K562 (cell line): Measurements from ENCODE around the gene INS. TPM values are rescaled to one million over a fixed set of nuclear protein-coding genes. Genes with fewer than 3 reads are reported as not detected.
A peak's percentile ranks its signal among the peaks of the same experiment; 100 is the strongest.

Source experiments
- ATAC-seq: fragments of 200-7000 bp; cut with Tn5 transposase; 3 replicates; pipeline ENCODE4 v1.9.1; 2020; ENCODE audit warnings: moderate library complexity
- BruUV-seq: library from RNA; stranded (reverse); fragments of 400-500 nt; replicated peaks from 2 replicates; lab custom pipeline; 2021; lab: Mats Ljungman, UMichigan
- CTCF ChIA-PET: fragments of 300-600 bp; formaldehyde crosslinking; extraction: SDS; loops from one replicate; lab custom pipeline; 2021; ENCODE audit warnings: low intra/inter-chr PET ratio; lab: Yijun Ruan, JAX
- POLR2A ChIA-PET: fragments of 300-600, 350-650 bp; sonication (Branson Sonifier 250); formaldehyde crosslinking; extraction: SDS; loops from one replicate; lab custom pipeline; 2021; ENCODE audit warnings: antibody characterized with exemption, inconsistent platforms; lab: Yijun Ruan, JAX
- DNase-seq, 4 experiments: peaks; one replicate each; pipeline versions ENCODE4 v3.0.0 to v3.0.0-alpha.2; 2011 to 2018; ENCODE audit warnings: low spot score in 3 of 4, mixed read lengths in 3 of 4; ENCODE audit errors: extremely low read depth in 1 of 4
- FAIRE-seq: peaks from 2 replicates; lab custom pipeline; 2011; peaks lifted over from hg19 to GRCh38; lab: Jason Lieb, UNC
- H2AFZ ChIP-seq: 2 replicates; pipeline ENCODE4 v1.6.0; 2011; ENCODE audit warnings: low read depth, low read length, control low read depth, inconsistent platforms
- H3K27ac ChIP-seq: fragments of 200-600 bp; 3 replicates; pipeline ENCODE4 v1.8.0; 2011; ENCODE audit warnings: low read depth, mild to moderate bottlenecking, control low read depth, inconsistent platforms, low read length, moderate library complexity, mixed read lengths; ENCODE audit errors: extremely low read depth
- H3K27me3 ChIP-seq, 2 experiments: fragments of 300-600 bp in 1 of 2; 2 replicates in 1 of 2; 3 replicates in 1 of 2; pipeline versions ENCODE4 v1.6.0 to v1.8.0; 2011; ENCODE audit warnings: inconsistent platforms in 2 of 2, low read length in 2 of 2, mild to moderate bottlenecking in 1 of 2, mixed read lengths in 1 of 2, moderate library complexity in 1 of 2; ENCODE audit not compliant: control insufficient read depth in 2 of 2, insufficient read depth in 2 of 2
- H3K36me3 ChIP-seq: fragments of 300-600 bp; 3 replicates; pipeline ENCODE4 v1.8.0; 2011; ENCODE audit warnings: mild to moderate bottlenecking, low read length, inconsistent platforms; ENCODE audit not compliant: control insufficient read depth, insufficient read depth
- H3K4me1 ChIP-seq, 2 experiments: fragments of 200-600 bp in 1 of 2; replicated peaks in 1 of 2; 2 replicates in 1 of 2; 3 replicates in 1 of 2; pipeline versions ENCODE4 v1.5.1 to v1.8.0; 2011; ENCODE audit warnings: inconsistent platforms in 2 of 2, low read length in 2 of 2, mild to moderate bottlenecking in 1 of 2, mixed read lengths in 1 of 2, moderate library complexity in 1 of 2; ENCODE audit not compliant: control insufficient read depth in 2 of 2, insufficient read depth in 2 of 2
- H3K4me2 ChIP-seq: 2 replicates; pipeline ENCODE4 v1.6.1; 2011; ENCODE audit warnings: low read length, control low read depth, inconsistent platforms, mixed read lengths; ENCODE audit not compliant: insufficient read depth
- H3K4me3 ChIP-seq: fragments of 200-600 bp; sonication (generic), shearing (Covaris generic); 2 replicates; pipeline ENCODE4 v1.5.1; 2016; ENCODE audit warnings: control low read depth, inconsistent platforms
- H3K79me2 ChIP-seq: fragments of 200-600 bp; 3 replicates; pipeline ENCODE4 v1.8.0; 2011; ENCODE audit warnings: low read length, inconsistent platforms; ENCODE audit not compliant: control insufficient read depth, insufficient read depth
- H3K9ac ChIP-seq, 2 experiments: 2 replicates each; pipeline versions ENCODE4 v1.6.0 to v1.6.1; 2011; ENCODE audit warnings: low read depth in 2 of 2, low read length in 2 of 2, control low read depth in 1 of 2, inconsistent platforms in 1 of 2, mild to moderate bottlenecking in 1 of 2, mixed read lengths in 1 of 2; ENCODE audit not compliant: insufficient read depth in 1 of 2
- H3K9me1 ChIP-seq: one replicate; pipeline ENCODE4 v1.6.0; 2011; ENCODE audit warnings: inconsistent platforms, mild to moderate bottlenecking, low read length, moderate library complexity; ENCODE audit not compliant: control insufficient read depth, insufficient read depth
- H3K9me3 ChIP-seq: replicated peaks from 2 replicates; pipeline ENCODE4 v1.5.1; 2011; ENCODE audit warnings: low read depth, low read length, inconsistent platforms; ENCODE audit not compliant: control insufficient read depth, insufficient read depth
- H4K20me1 ChIP-seq: replicated peaks from 2 replicates; pipeline ENCODE4 v1.6.1; 2011; ENCODE audit warnings: low read length, inconsistent platforms, mixed read lengths; ENCODE audit not compliant: control insufficient read depth, insufficient read depth
- BRCA1 ChIP-seq, 2 experiments: fragments of 450-650 bp in 1 of 2; sonication (generic) in 1 of 2; formaldehyde crosslinking in 1 of 2; IDR thresholded peaks; 2 replicates each; pipeline versions ENCODE4 v1.5.0 to v1.6.1; 2017 to 2020; ENCODE audit warnings: mild to moderate bottlenecking in 1 of 2, missing genetic modification reagents in 1 of 2
- ESRRA ChIP-seq: fragments of 450-650 bp; IDR thresholded peaks from 2 replicates; pipeline ENCODE4 v1.6.1; 2014; ENCODE audit warnings: low read depth, mild to moderate bottlenecking, moderate library complexity, borderline replicate concordance
- HBP1 ChIP-seq: fragments of 450-650 bp; formaldehyde crosslinking; IDR thresholded peaks from 2 replicates; pipeline ENCODE4 v1.4.0; 2022; ENCODE audit warnings: missing genetic modification characterization
- L3MBTL2 ChIP-seq: fragments of 450-650 bp; IDR thresholded peaks from 2 replicates; pipeline ENCODE4 v1.6.1; 2016; ENCODE audit warnings: mild to moderate bottlenecking, moderate library complexity
- MAFG ChIP-seq: fragments of 450-650 bp; conservative IDR thresholded peaks from 2 replicates; pipeline ENCODE4 v1.6.1; 2016; ENCODE audit warnings: missing genetic modification characterization, missing compliant biosample characterization
- MNT ChIP-seq, 2 experiments: fragments of 450-650 bp; conservative IDR thresholded peaks; 2 replicates each; pipeline ENCODE4 v1.6.1; 2017; ENCODE audit warnings: mild to moderate bottlenecking in 2 of 2, moderate library complexity in 2 of 2
- PML ChIP-seq: IDR thresholded peaks from 2 replicates; pipeline ENCODE4 v1.6.1; 2012; ENCODE audit warnings: low read length, inconsistent platforms
- SMAD4 ChIP-seq: fragments of 250-450 bp; sonication (Bioruptor Pico); conservative IDR thresholded peaks from 2 replicates; pipeline ENCODE4 v1.8.0; 2021; ENCODE audit warnings: inconsistent platforms, mild to moderate bottlenecking, moderate library complexity
- ZNF263 ChIP-seq: sonication (generic); formaldehyde crosslinking; IDR thresholded peaks from 2 replicates; pipeline ENCODE4 v1.8.0; 2022; ENCODE audit warnings: mild to moderate bottlenecking, missing genetic modification reagents, borderline replicate concordance
- ZNF717 ChIP-seq: fragments of 250-450 bp; sonication (Bioruptor Pico); IDR thresholded peaks from 2 replicates; pipeline ENCODE4 v1.5.0; 2021
- WGBS: fragments of 100-300 bp; shearing (Covaris generic); methylation state at CpG from one replicate; pipeline ENCODE4 v1.1.6; 2016; ENCODE audit warnings: low coverage, mixed read lengths; ENCODE audit not compliant: insufficient coverage; ENCODE audit errors: missing lambda C conversion rate; 5-methylcytosine and 5-hydroxymethylcytosine counted together
- in situ Hi-C: fragments of 300-500 bp; cut with MboI; formaldehyde crosslinking; loops from 4 replicates; pipeline ENCODE4 v1.15.0; 2018; ENCODE audit warnings: inconsistent platforms, mixed read lengths
- intact Hi-C: fragments of 100-400 bp; cut with micrococcal nuclease; formaldehyde crosslinking; loops from 2 replicates; pipeline ENCODE4 v1.14.2; 2022
- polyA plus RNA-seq, 8 experiments: library from polyadenylated mRNA; depleted of rRNA in 4 of 8; stranded (reverse) in 5 of 8; unstranded in 3 of 8; fragments of >200 nt; fragmentation: Nextera tagmentation in 2 of 8; fragmentation: Illumina TruSeq in 1 of 8; extraction: Ambion mirVana in 2 of 8; extraction: Trizol in 1 of 8; gene quantifications; 2 replicates each; pipeline versions ENCODE4 v1.2.1 to v1.2.3, GENCODE V29; 2011 to 2014; ENCODE audit warnings: inconsistent platforms in 1 of 8, missing spikeins in 1 of 8
- total RNA-seq, 7 experiments: library from RNA; depleted of rRNA in 6 of 7; stranded (reverse); fragments of >200 nt in 6 of 7; fragmentation: Illumina TruSeq in 2 of 7; extraction: Trizol in 2 of 7; gene quantifications; 2 replicates each; pipeline versions ENCODE4 v1.2.1 to v1.2.3, GENCODE V29; 2011 to 2021; ENCODE audit warnings: low replicate concordance in 1 of 7
- TF ChIP-seq, protein P1 (sequence below): fragments of 250-450 bp; sonication (Bioruptor Pico); IDR thresholded peaks from 2 replicates; pipeline ENCODE4 v1.8.0; 2021; ENCODE audit warnings: moderate library complexity, mild to moderate bottlenecking, inconsistent platforms
- TF ChIP-seq, protein P2 (sequence below): sonication (generic); formaldehyde crosslinking; IDR thresholded peaks from 2 replicates; pipeline ENCODE4 v1.8.1; 2023; ENCODE audit warnings: mild to moderate bottlenecking, missing genetic modification reagents

The INS gene
- total and polyA plus RNA-seq, 9 of the 15 experiments (the other 6 are each of a cell fraction or from before 2014, with no cell fraction given) = not detected

DNA sequence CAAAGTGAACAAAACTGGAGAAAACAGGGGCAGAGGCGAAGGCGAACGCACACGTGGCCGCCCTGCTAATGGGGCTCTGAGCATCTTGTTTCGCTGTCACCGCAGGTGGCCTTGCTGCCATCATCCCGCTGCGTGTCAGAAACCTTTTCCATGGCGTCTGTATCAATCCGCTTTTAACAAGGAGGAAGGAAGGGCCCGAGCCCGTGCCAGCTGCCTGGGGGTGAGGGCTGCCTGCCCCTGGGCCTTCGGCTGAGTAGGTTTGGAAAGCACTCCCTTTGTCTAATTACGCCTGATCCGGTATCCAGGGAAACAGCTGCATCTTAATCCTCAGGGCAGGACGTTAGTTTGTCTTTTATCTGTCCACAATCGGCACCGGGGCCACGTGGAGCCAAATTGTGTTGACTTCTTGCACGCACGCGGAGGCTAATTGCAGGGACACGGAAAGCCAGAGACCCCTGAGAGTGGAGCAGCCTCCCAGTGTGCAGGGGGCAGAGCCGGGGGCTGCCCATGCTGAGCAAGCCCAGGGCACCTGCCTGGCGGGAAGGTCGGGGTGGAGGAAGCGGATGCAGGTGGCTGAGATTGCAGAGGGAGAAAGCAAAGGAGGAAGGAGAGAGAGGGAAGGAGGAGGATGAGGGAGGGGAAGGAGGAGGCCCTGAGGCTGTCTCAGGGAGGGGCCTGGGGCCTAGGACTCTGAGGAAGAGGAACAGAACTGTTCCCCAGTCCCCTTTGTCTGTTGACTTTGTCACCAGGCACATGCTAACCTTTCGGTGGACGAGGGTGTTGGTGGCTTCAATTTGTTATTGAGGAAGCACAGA, 29.9 kb upstream of the INS start:
- Histone ChIP-seq H4K20me1 (peaks cover 14% of the 10 kb centered on the region), H3K4me1 (peaks cover 2 to 59% of the 10 kb centered on the region in 2 experiments; a peak in 3 of 5 replicates), H3K4me3 (no peak overlapping the region), H3K27me3 (peaks cover 14 to 62% of the 10 kb centered on the region in 2 experiments; a peak in 4 of 5 replicates), H3K4me2 (no peak overlapping the region), H3K36me3 (no peaks in the 10 kb centered on the region), H3K9me1 (peaks cover 5% of the 10 kb centered on the region), H3K9me3 (no peaks in the 10 kb centered on the region), H3K27ac (no peak overlapping the region), H3K9ac (no peak overlapping the region), H3K79me2 (no peaks in the 10 kb centered on the region), H2AFZ (no peak overlapping the region)
- DNase-seq (no peak), ATAC-seq (no peak), FAIRE-seq (no peak)
- ChIA-PET POLR2A (no interaction called here), CTCF (interaction anchor here (0.5 kb wide), 1 partner anchor 272 kb away, joined by 3 read pairs; no protein-coding TSS in a partner anchor)
- intact Hi-C loops (loop anchor here (10.0 kb wide), 1 partner anchor 344 kb away; no protein-coding TSS in a partner anchor), in situ Hi-C loops (no loop called here)
- TF ChIP-seq MAFG = no peak
- TF ChIP-seq PML = no peak
- no peak for TF ChIP-seq ESRRA
- no peak for TF ChIP-seq MNT (conservative IDR thresholded peaks at IDR 0.05)
- TF ChIP-seq SMAD4 (CRISPR knock-in tag) = no peak
- no peak for TF ChIP-seq HBP1
- TF ChIP-seq, protein P1, sequence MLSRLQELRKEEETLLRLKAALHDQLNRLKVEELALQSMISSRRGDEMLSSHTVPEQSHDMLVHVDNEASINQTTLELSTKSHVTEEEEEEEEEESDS (CRISPR knock-in tag) = no peak
- 0 out of 2 replicates have a peak, but pooled peaks have one; percentile 21 for TF ChIP-seq L3MBTL2
- peak; percentile 24; the same call in 1 of the 2 replicates for TF ChIP-seq ZNF263 (CRISPR knock-in tag)
- TF ChIP-seq, protein P2, sequence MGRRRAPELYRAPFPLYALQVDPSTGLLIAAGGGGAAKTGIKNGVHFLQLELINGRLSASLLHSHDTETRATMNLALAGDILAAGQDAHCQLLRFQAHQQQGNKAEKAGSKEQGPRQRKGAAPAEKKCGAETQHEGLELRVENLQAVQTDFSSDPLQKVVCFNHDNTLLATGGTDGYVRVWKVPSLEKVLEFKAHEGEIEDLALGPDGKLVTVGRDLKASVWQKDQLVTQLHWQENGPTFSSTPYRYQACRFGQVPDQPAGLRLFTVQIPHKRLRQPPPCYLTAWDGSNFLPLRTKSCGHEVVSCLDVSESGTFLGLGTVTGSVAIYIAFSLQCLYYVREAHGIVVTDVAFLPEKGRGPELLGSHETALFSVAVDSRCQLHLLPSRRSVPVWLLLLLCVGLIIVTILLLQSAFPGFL = no peak
- TF ChIP-seq ZNF717 (CRISPR knock-in tag) = no peak
- no peak for TF ChIP-seq BRCA1 (IDR thresholded peaks at IDR 0.05)
- TF ChIP-seq BRCA1 (CRISPR knock-in tag; IDR thresholded peaks at IDR 0.05) = no peak
- WGBS = 2% methylated on average over 30 of the region's 30 CpGs
- BruUV-seq = no TSS peak
